RPMI8226 (cell line): Measurements from ENCODE around the gene STRN4.
A peak's percentile ranks its signal among the peaks of the same experiment; 100 is the strongest.

ENCODE experiments used
- DNase-seq: peaks from one replicate; pipeline ENCODE4 v3.0.0-alpha.2; 2015

The STRN4 gene

GRCh38 chr19:46741447-46741846, 4.8 kb downstream of the STRN4 start:
- DNase-seq = no peak

DNA sequence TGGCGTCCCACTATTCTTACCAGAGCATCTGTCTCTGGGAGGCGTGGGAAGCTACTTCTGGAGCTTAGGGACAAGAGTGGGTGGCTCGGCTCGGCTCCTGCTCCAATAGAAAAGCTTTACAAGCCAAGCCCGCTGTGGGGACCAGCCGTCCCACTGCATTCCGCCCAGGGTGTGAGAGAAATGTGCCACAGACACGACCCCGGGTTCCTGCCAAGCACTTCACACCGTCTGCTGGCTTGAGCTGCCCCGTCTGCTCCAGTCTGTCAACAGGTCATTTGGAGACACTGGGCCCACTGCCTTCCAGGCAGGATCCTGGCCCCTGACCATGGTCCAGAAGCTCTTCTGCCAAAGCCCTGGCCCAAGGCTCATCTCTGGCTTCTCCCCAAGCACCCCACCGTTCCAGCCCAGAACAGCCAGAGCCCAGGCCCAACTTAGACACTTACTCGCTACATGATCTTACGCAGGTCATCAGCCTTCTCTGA, 6.9 kb downstream of the STRN4 start:
- no peak for DNase-seq

DNA sequence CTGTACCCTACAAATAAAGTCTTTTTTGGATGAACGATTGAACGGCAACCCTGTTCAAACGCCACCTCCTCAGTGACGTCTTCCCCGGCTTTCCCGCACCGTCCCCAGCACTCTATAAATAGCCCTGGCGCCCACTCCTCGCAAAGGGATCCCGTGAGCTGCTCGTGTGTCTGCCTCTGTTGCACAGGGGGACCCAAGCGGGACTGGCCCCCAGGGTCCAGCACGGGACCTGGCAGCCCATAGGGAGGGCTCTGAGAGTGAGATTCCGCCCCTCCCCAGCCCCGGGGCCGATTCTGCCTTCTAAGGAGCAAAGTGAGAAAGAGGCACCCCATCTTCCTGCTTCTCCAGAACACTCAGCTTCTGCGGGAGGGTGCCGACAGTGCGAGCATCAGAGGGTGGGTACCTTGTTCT, 8.5 kb downstream of the STRN4 start:
- no peak for DNase-seq

DNA sequence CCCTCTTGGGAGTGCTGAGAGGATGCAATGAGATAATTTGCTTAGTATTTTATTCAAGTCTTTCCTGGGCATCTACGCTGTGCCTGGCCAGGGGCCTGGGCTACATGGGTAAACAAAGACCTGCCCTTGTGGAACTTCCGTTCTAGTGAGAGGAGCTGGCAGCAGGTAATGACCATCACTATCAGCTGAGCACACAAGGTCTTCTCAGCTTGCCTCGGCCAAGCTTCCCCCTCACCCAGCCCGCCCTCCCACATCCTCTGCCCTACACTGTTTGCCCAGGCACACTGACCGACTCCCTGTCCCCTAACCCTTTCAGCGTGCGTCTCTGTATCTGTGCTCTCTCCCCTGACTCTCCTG, 9.0 kb downstream of the STRN4 start:
- DNase-seq = no peak

GRCh38 chr19:46736531-46737297, 9.5 kb downstream of the STRN4 start:
- no peak for DNase-seq

GRCh38 chr19:46733690-46734292, 12.5 kb downstream of the STRN4 start:
- DNase-seq = no peak

DNA sequence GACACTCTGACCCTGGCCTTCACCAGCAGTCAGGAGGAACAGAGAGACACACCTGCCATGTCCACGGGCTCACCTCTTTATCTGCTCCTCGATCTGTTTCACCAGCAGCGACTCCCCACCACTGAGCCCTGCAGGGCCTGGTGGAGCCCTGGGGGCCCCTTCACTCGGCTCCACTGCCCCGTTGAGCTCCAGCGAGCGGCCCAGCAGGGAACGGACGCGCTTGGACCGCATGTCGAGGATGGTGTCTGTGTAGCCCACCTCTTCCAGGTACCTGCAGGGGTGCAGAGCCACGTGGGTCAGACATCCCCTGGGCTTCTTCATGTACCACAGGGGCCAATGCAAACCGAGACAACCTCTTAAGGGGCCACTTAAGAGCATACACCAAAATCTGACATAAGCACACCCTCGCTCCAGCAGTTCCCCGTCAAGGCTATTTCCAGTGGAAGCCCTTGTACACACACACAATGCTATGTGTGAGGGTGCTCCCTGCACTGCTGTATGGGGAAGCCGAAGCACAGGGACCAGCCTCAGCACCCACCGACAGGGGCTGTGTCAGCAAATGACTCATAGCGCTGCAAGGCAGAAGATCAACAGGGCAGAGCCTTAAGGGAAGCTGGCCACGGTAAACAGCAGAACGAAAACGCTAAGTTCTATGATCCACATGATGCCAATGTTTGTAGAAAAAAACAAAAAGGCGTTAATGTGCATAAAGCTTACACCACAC, 13.1 kb downstream of the STRN4 start:
- no peak for DNase-seq

- DNase-seq = no peak
Observed at GRCh38 chr19:46732172-46732938, 13.9 kb downstream of the STRN4 start.

GRCh38 chr19:46731584-46731983, 14.7 kb downstream of the STRN4 start:
- DNase-seq = no peak

GRCh38 chr19:46731007-46731501, 15.2 kb downstream of the STRN4 start:
- DNase-seq = no peak

- DNase-seq = no peak
Observed at GRCh38 chr19:46730595-46730994, 15.7 kb downstream of the STRN4 start.

DNA sequence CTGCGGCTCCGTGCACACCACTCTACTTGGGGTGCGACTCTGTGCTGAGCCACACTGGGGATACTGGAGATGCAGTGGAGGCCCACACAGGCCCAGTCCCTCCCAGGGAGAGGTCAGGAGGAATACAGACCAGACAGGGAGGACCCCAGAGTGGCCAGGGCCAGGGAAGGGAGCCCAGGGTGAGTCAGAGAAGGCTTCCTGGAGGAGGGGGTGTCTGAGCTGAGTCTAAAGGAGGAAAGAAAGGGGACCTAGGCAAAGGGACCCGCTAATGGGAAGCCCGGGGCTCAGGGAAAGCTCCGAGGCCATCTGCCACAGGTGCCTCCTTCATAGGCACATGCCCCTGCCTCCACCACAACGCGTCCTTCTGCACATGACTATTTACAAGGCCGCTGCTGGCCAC, 16.1 kb downstream of the STRN4 start:
- no peak for DNase-seq

GRCh38 chr19:46729696-46730095, 16.6 kb downstream of the STRN4 start:
- DNase-seq = no peak

GRCh38 chr19:46728693-46729339, 17.4 kb downstream of the STRN4 start:
- peak; percentile 67 for DNase-seq

DNA sequence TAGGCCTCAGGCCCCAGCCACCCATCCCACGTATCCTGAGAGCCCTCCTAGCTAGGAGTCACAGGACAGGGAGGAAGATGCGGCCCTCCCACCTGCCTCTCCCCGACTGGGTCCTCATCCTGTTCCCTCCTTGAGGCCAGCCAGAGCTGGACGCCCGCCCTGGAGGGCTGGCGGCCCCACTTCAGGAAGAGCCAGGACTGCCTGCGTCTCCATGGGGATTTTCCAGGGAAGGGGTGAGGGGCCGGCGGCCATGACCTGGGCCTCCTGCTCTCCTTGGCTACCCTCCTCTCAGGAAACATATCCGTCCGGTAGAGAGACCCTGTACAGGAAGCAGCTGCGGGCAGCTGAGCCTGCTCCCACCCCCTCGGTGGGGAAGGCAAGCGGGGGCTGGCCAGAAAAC, 18.0 kb downstream of the STRN4 start:
- DNase-seq = no peak

DNA sequence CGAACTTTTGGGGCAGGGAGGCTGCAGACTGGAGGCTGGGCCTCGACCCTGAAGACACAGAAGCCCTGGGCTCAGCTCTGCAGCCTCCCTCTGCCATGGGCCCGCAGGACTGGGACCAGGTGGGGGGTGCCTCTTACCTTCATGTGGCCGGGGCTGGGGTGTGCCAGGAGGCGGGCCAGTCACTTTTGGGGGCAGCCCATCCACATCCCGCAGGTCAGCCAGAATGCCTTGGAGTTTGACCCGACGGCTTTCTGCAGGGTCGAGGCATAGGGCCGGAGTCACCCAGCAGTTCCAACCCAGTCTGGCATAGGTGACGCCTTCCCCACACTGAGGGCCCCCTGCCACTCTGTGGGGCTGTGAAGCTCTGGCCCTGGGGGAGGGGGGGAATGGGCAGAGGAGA, 18.5 kb downstream of the STRN4 start:
- DNase-seq = no peak

DNA sequence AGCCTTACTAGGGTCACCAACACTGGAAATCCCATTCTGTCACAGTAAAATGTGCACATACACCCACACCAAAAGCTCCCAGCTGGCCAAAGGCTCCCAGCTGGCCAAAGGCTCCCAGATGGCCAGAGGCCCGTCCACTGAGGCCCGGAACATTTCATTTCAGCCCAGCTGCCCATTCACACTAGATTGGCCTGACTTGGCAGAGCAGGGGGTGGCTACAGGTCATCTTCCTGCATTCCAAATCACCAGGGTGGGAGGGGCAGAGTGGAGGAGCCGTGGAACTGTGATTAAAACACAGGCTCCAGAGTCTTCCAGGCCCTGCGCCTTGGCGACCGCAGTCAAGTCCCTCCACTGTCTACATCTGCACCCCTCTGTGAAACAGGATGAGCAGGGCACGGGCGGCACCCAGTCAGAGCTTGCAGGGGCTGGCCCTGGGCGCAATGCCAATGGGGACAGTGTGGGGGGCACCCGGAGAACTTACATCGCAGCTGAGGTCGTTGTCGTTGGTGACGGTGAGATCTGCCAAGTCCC, 19.2 kb downstream of the STRN4 start:
- DNase-seq = no peak

- no peak for DNase-seq
Observed at GRCh38 chr19:46726551-46726950, 19.7 kb downstream of the STRN4 start.

DNA sequence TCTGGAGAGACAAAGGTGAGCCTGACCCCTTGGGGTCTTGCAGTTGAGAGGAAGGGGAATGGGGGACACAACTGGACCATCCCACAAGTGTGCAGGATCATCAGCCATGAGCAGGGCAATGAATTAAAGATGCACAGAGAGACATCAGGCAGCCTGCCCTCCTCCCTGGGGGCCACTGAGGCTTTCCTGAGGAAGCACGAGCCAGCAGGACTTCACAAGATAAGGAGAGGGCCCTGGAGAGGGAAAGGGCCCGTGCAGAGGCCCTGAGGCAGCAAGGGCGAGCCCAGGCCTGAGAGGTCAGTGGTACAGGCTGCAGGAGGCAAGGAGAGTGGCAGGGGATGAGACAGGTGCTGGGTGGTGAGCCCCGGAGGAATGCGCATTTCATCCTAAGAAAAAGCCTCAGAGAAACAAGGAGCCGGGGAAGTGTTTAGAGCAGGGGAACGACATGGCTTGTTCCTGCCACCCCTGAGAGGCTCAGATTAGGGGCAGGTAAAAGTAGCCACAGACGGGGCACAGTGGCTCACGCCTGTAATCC, 20.3 kb downstream of the STRN4 start:
- no peak for DNase-seq

DNA sequence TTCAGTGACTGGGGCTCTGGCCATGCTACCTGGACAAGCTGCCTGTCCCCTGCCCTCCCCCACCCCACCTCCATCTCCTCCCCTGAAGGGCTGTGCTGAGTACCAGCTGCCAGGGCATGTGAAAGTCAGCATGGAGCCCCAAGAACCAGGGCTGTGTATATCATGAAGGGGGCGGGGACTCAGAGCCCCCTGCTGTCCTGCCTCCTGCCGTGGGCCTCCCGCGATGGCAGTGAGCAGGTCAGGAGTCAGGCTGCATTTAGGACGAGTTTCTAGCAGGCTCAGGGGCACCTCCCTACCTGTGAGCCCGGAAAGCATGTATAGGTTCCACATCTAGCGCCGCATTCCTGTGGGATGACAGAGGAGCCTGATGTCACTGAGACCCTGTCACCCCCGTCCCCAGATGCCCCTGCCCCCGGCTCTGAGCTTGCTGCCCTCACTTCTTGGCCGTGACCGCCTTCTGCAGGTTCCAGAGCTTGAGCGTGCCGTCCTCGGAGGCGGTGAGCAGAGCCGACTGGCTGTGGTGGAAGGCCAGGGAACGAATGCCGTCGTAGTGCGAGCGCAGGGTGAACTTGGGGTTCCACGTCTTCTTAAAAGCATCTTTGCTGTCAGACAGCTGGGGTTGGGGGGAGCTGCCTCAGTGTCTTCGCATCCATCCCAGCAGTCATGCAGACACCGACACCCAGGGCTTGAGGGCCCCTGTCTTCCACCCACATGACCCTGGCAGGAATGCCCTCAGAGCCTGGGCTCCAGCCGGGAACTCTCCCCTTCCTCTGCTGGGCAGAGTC, 21.0 kb downstream of the STRN4 start:
- no peak for DNase-seq

GRCh38 chr19:46724468-46724867, 21.8 kb downstream of the STRN4 start:
- DNase-seq = no peak
